Lower leg skin (tissue), 4 donors: ENCODE measurements around the gene SUDS3. TPM values are rescaled to one million over a fixed set of nuclear protein-coding genes. Genes with fewer than 3 reads are reported as not detected.

Experiments
- DNase-seq, 2 donors: peaks; one replicate each; pipeline ENCODE4 v3.0.0-alpha.2; 2019; ENCODE audit warnings: low spot score in 2 of 2
- H3K4me3 ChIP-seq: fragments of 200-600 bp; sonication (generic); 2 replicates; pipeline ENCODE4 v1.5.1; 2017; ENCODE audit warnings: mild to moderate bottlenecking, low read depth; ENCODE audit not compliant: poor library complexity, severe bottlenecking
- POLR2A ChIP-seq, 2 donors: fragments of 450-650 bp; IDR thresholded peaks; one replicate each; pipeline ENCODE4 v1.6.1; 2016 to 2017; ENCODE audit warnings: antibody characterized with exemption in 2 of 2, mild to moderate bottlenecking in 1 of 2, moderate library complexity in 1 of 2
- WGBS, 2 donors: methylation state at CpG; one replicate each; pipeline ENCODE4 v1.1.5; 2018; 5-methylcytosine and 5-hydroxymethylcytosine counted together
- intact Hi-C: fragments of 100-400 bp; cut with DNase I; formaldehyde crosslinking; loops from one replicate; pipeline ENCODE4 v1.15.0; 2023; ENCODE audit warnings: low total_unique reads
- total RNA-seq, 4 donors: library from RNA; depleted of rRNA; stranded (reverse); fragments of >200 nt; gene quantifications; one replicate each; pipeline ENCODE4 v1.1.0, GENCODE V29; 2016
- TF ChIP-seq, protein P1 (sequence below), 3 donors: fragments of 450-650 bp; IDR thresholded peaks; one replicate each; pipeline ENCODE4 v1.5.1; 2016; ENCODE audit warnings: antibody characterized with exemption in 3 of 3, mild to moderate bottlenecking in 3 of 3, moderate library complexity in 2 of 3

SUDS3 gene
- total RNA-seq, 4 donors from 2014 or later, result 33.9 to 85.0 (median 68.9) TPM

GRCh38 chr12:118332511-118332910 lies 43.8 kb upstream of the SUDS3 start:
- TF ChIP-seq, protein P1, sequence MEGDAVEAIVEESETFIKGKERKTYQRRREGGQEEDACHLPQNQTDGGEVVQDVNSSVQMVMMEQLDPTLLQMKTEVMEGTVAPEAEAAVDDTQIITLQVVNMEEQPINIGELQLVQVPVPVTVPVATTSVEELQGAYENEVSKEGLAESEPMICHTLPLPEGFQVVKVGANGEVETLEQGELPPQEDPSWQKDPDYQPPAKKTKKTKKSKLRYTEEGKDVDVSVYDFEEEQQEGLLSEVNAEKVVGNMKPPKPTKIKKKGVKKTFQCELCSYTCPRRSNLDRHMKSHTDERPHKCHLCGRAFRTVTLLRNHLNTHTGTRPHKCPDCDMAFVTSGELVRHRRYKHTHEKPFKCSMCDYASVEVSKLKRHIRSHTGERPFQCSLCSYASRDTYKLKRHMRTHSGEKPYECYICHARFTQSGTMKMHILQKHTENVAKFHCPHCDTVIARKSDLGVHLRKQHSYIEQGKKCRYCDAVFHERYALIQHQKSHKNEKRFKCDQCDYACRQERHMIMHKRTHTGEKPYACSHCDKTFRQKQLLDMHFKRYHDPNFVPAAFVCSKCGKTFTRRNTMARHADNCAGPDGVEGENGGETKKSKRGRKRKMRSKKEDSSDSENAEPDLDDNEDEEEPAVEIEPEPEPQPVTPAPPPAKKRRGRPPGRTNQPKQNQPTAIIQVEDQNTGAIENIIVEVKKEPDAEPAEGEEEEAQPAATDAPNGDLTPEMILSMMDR (IDR thresholded peaks at IDR 0.05), result no peak
- TF ChIP-seq POLR2A (IDR thresholded peaks at IDR 0.05), result no peak
- intact Hi-C loops, result no loop called here
- no peak for DNase-seq
- H3K4me3 ChIP-seq, result no peak overlapping the region
- 62 to 68% methylated on average over 4 of the region's 4 CpGs for whole genome bisulfite sequencing, 2 donors

DNA sequence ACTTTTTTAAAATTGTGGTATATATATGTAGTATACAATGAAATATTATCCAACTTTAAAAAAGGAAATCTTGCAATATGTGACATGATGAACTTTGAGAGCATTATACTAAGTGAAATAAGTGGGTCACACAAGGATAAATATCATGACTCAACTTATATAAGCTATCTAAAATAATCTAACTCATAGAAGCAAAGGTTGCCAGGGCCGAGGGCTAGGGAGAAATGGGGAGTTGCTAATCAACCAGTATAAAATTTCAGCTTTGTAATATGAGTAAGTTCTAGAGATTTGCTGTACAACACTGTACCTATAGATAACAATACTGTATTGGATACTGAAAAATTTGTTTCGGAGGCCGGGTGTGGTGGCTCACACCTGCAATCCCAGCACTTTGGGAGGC lies 42.1 kb upstream of the SUDS3 start:
- intact Hi-C loops, result no loop called here
- TF ChIP-seq POLR2A (IDR thresholded peaks at IDR 0.05), result no peak
- TF ChIP-seq, protein P1 (IDR thresholded peaks at IDR 0.05), result no peak
- 80 to 94% methylated on average over 3 of the region's 3 CpGs for WGBS, 2 donors
- H3K4me3 ChIP-seq, result no peak overlapping the region
- DNase-seq, result no peak

DNA sequence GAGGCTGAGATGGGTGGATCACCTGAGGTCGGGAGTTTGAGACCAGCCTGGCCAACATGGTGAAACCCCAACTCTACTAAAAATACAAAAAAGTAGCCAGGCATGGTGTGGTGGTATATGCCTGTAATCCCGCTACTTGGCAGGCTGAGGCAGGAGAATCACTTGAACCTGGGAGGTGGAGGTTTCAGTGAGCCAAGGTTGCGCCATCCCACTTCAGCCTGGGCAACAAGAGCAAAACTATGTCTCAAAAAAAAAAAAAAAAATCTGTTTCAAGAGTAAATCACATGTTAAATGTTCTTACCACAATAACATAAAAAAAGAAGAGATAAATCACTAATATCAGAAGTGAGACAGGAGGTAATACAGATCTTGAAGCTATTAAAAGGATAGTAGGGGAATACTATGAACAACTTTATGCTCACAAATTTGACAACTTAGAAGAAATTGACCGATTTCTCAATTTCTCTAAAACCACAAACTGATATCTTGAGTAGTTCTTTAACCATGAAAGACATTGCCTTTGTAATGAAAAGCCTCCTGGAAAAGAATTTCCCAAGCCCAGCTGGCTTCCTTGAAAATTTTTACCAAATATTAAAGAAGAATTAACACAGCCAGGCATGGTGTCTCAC lies 41.3 kb upstream of the SUDS3 start:
- TF ChIP-seq, protein P1 (IDR thresholded peaks at IDR 0.05), result no peak
- TF ChIP-seq POLR2A (IDR thresholded peaks at IDR 0.05), result no peak
- no peak overlapping the region for H3K4me3 ChIP-seq
- intact Hi-C loops, result no loop called here
- WGBS, 2 donors, result 90 to 97% methylated on average over 4 of the region's 4 CpGs
- DNase-seq, result no peak

- 90 to 93% methylated on average over 2 of the region's 2 CpGs for WGBS, 2 donors
- intact Hi-C loops, result no loop called here
- no peak overlapping the region for H3K4me3 ChIP-seq
- DNase-seq, result no peak
- TF ChIP-seq, protein P1 (IDR thresholded peaks at IDR 0.05), result no peak
- TF ChIP-seq POLR2A (IDR thresholded peaks at IDR 0.05), result no peak
Observed at GRCh38 chr12:118336123-118336522, 40.2 kb upstream of the SUDS3 start.

DNA sequence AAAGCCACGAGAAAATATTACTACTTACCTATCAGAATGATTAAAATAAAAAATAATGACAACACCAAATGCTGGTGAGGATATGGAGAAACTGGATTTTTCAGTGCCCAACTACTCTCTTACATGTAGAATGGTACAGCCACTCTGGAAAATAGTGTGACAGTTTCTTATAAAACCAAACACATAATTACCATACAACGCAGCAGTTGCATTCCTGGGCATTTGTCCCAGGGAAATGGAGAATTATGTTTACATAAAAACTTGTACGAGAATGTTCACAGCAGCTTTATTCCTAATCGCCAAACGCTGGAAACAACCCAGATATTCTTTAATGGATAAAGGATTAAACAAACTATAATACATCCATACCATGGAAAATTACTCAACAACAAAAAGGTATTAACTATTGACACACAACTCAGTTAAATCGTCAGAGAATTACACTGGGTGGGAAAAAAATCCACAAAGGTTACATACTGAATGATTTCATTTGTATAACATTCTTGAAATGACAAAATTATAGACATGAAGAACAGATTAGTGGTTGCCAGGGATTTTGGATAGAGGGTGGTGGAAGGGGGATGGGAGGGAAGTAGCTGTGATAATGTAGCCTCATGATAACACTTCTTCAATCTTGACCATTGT lies 39.0 kb upstream of the SUDS3 start:
- intact Hi-C loops, result no loop called here
- H3K4me3 ChIP-seq, result no peak overlapping the region
- TF ChIP-seq POLR2A (IDR thresholded peaks at IDR 0.05), result no peak
- TF ChIP-seq, protein P1 (IDR thresholded peaks at IDR 0.05), result no peak
- WGBS, 2 donors, result 56 to 67% methylated on average over 6 of the region's 6 CpGs
- DNase-seq, result no peak
